ENCODE data around the gene SLC39A2.
"Not testable (repeated sequence)": the region's sequence is repeated elsewhere in the genome, so short reads cannot be mapped to it uniquely, and the experiment has no call there.

SLC39A2 gene, protein sequence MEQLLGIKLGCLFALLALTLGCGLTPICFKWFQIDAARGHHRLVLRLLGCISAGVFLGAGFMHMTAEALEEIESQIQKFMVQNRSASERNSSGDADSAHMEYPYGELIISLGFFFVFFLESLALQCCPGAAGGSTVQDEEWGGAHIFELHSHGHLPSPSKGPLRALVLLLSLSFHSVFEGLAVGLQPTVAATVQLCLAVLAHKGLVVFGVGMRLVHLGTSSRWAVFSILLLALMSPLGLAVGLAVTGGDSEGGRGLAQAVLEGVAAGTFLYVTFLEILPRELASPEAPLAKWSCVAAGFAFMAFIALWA

DNA sequence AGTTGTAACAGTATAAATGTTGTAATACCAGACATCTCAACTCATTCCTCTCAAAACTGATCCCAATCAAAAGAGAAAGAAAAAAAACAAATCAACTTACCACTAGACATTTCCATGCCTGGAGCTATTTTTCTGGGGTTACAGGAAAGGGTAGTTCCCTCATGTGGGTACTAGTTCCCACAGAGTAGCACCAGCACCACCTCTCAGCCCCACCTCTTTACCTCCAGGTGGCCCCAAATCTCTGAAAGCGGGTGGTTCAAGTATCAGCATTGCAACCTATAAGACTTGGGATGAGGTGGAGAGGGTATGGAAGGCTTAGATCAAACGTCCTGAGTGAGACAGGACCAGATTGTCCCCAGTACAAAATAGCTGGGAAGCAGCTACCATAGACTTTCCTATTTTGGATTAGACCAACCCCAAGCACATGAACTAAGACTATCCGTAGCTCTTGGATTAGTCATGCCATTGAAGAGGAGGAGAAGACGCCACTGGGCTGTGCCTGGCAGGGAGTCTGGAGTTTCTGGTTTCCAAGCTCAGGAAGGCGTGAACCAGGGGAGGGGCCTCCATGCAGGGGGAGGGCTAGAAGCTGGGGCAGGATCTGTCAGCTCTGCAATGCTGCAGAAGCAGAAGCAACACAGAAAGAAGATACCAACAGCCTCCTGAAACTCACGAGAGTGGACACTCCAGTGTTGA lies at the start of gene SLC39A2:
TSS of gene SLC39A2 (plus strand) at position 620 of the 693 bp plus-strand sequence. CDS start 154 bp downstream, outside the sequence.
- DNase-seq: no peak

- DNase-seq: not testable (repeated sequence)
Measured at GRCh38 chr14:20954736-20955537, 44.2 kb upstream of the SLC39A2 start, which contains the start of gene RNASE2. Gene RNASE2 (plus strand): TSS chr14:20955487. CDS start chr14:20955772, 285 bp downstream.

- DNase-seq: not testable (repeated sequence)
Measured at GRCh38 chr14:20955538-20955873, 43.6 kb upstream of the SLC39A2 start.

DNA sequence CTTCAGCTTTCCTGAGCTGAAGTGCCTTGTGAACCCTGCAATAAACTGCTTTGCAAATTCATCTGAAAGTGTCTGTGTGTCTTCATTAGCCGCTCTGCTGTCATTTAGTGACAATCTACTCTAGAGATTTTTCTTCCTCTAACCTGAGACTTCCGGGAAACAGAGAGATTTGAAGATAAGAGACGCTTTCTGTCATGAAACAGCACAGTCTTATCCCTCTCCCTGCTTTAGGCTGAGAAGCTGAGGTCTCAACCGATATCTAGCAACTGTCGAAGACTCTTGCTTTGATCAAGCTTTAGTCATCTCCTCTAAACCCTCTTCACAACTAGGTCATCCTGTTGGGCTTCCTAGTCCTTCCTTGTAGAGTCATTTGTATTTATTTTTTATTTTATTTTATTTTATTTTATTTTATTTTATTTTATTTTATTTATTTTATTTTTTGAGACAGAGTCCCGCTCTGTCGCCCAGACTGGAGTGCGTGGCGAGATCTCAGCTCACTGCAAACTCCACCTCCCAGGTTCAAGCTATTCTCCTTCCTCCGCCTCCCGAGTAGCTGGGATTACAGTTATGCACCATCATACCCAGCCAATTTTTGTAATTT lies 42.6 kb upstream of the SLC39A2 start:
- no peak for DNase-seq

DNA sequence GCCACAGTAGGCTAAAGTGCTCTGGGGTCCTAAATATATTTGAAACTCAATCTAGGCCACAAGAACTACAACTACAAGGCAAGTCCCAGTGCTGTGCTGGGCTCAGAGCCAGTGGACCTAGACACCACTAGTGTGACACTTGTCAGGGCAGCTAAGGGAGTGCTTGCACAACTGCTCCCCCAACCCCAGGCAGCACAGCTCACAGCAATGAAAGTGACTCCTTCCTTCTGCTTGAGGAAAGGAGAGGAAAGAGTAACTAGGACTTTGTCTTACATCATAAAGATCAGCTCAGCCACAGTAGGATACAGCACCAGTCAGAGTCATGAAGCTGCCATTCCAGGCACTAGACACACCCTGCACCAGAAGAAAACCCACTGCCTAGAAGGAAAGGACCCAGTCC lies 40.1 kb upstream of the SLC39A2 start:
- DNase-seq: not testable (repeated sequence)

GRCh38 chr14:20969336-20969735 lies 29.8 kb upstream of the SLC39A2 start:
- DNase-seq: no peak

DNA sequence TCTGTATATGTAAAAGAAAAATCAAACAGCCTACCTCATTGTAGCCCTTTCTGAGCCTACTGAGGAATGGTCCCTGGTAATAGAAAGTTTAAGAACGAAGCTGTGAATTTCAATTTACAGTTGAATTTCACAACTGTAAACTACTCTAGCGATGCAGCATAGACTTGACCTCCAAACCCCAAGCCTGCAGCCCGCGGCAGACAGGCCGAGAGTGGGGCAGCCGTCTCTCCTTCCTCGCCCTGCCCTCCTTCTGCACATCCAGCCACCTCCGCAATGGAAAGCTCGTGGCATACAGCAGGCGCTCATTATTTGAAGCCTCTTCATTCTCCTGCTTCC lies 28.5 kb upstream of the SLC39A2 start:
- no peak for DNase-seq

- DNase-seq: peak; percentile 83 to 86
Measured at GRCh38 chr14:20970983-20971704, 27.9 kb upstream of the SLC39A2 start.

- DNase-seq: no peak
Measured at GRCh38 chr14:20971705-20972021, 27.4 kb upstream of the SLC39A2 start.

DNA sequence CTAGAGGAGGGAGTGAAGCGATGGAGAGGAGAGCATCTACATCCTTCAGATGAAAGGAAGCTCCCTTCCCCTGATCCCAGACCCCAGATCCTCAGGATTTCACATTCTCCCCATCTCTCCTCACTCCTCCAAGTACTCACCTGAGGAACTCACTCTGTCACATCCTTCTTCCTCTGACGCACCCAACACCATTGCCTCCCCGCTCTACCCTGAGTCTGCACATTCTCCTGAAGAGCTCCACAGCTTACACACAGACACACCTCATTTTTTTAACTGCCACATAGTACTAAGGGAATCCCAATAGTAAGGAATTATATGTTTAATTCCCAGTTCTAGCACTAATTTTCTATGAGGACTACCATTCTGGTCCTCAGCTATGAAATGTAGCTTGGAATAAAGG lies 25.6 kb upstream of the SLC39A2 start:
- no peak for DNase-seq

DNA sequence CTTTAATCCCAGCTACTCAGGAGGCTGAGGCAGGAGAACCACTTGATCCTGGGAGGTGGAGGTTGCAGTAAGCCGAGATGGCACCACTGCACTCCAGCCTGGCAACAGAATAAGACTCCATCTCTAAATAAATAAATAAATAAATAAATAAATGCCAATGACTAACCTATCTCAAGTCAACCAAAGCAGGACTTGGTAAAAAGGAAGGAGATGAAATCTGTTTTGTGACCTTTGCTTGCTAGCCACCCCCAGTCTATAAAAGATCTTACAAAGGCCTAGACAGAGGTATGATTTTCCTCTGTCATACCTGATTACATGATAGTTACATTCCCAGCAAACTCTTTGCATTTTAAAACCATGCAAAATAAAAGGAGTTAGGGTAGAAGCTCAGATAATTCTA lies 22.8 kb upstream of the SLC39A2 start:
- no peak for DNase-seq

- no peak for DNase-seq
Measured at GRCh38 chr14:20978687-20979086, 20.4 kb upstream of the SLC39A2 start.

DNA sequence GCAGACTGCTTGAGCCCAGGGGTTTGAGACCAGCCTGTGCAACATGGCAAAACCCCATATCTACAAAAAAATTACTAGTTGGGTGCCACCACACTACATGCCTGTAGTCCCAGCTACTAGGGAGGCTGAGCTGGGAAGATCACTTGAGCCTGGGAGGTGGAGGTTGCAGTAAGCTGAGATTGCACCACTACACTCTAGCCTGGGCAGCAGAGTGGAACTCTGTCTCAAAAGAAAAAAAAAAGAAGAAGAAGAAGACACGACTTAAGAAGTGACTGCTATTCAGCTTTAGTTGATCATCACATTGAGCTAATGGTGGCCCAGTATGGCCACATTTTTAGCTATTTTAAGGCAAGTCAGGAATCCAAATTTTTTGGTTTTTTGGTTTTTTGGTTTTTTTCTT lies 18.2 kb upstream of the SLC39A2 start:
- no peak for DNase-seq

GRCh38 chr14:20982646-20983369 lies 16.3 kb upstream of the SLC39A2 start:
- no peak for DNase-seq

DNA sequence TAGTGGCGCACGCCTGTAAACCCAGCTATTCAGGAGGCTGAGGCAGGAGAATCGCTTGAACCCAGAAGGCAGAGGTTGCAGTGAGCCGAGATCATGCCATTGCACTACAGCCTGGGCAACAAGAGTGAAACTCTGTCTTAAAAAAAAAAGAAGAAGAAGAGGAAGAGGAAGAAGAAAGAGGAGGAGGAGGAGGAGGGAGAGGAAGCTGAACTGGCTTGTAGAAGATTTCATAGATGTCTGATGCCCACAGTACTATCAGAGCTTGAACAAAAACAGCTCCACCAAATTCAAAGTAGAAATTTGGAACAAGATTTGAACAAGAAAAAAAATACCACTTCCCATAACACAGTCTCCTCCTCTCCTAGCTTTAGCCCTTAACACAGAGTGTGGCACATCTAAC lies 13.4 kb upstream of the SLC39A2 start:
- DNase-seq: not testable (repeated sequence)

DNA sequence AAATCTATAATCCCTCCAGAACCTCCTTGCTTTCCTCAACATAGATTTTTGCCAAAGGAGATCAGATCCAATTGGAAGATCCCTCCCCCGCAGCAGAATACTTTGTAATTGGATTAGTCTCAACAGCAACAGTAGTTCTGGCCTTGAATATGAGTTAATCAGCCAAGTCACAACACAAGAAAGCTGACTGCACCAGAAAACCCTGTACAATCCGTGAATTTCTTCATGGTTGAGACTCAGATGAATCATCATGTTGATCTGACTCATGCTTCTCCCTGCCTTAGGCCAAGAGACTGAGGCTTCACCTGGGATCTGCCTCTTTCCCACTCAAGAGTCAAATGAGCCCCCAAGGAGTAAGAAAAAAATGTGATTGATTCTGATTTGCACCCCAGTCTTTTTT lies 12.3 kb upstream of the SLC39A2 start:
- DNase-seq: no peak

GRCh38 chr14:20988717-20989470 lies 10.2 kb upstream of the SLC39A2 start:
- DNase-seq: no peak

DNA sequence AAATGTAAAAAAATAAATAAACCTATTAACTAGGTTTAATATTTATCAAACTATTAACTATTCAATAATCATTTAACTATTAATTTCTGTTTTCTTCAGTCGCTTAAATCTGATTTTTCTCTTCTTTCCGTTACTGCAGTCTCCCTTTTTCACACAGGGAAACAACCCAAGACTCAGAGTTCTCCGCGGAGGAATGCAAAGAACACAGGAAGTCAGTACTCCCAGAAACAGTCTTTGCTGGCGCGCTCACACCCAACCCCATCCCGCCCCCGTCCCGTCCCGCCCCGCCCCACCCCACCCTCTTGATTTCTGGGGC lies 9.7 kb upstream of the SLC39A2 start:
- DNase-seq: no peak

GRCh38 chr14:20989787-20990600 lies 9.1 kb upstream of the SLC39A2 start, which contains the start of gene METTL17:
Gene METTL17 (plus strand): TSS chr14:20989980. CDS start chr14:20990003, 23 bp downstream.
- DNase-seq: peak; percentile 86 to 91

- no peak for DNase-seq
Measured at GRCh38 chr14:20996521-20996920, 2.6 kb upstream of the SLC39A2 start.

Data from activated CD4-positive, alpha-beta T cell treated with anti-CD3 and anti-CD28 coated beads, Interleukin-2, amount 50 U/mL, for 48 hours (primary cell).